ENCODE measurements around the gene C3orf33.

The C3orf33 gene

DNA sequence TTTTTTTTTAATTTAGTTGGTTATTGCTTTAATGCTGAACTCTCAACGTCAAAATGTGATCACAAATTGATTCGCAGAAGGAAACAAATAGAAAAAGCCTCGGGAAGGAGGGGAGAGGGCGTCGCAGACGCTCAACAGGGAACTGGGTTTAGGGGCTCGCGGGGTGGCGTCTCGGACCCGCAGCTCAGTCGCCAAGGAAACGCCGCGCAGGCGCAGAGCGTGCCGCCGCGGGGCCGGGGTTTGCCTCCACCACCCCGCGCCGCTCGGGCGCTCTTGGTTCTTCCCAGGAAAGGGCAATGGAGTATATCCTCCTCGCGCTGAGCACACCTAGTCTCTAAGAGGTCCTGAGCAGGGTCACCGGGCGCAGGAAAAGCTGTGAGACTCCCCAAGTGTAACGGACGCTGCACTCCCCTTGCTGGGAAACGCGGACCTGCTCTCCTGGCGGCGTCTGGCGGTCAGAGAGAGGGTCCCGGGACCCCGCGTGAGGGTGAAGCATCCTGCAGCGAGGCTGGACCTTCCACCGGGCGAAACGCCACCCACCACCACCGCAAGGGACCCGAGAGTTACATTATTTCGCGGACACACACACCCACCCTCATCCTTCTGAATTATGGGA, 62.0 kb downstream of the C3orf33 start:
- DNase-seq (ENCODE audit: insufficient read length, low spot score) (peak; percentile 28), FAIRE-seq (no peak)

DNA sequence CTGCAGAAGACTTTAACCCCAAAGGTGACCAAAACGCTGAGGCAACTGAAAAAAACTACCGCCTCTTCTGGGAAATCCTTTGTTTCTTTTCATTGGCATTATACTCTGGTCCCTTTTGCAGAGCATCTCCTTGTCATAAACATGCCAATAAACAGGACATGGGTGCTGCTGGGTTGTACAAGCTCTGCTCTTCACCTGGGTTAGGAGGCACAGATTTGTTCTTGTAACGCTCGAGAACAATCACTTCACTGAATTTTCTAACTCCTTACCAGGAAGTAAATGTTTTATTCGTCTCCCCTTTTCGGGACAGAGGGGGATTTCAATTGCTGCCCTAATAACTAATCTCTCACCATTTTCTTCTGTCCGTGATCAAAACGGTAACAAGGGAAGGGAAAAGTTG, 62.5 kb downstream of the C3orf33 start:
- DNase-seq (ENCODE audit: insufficient read length, low spot score) (no peak), FAIRE-seq (no peak)

DNA sequence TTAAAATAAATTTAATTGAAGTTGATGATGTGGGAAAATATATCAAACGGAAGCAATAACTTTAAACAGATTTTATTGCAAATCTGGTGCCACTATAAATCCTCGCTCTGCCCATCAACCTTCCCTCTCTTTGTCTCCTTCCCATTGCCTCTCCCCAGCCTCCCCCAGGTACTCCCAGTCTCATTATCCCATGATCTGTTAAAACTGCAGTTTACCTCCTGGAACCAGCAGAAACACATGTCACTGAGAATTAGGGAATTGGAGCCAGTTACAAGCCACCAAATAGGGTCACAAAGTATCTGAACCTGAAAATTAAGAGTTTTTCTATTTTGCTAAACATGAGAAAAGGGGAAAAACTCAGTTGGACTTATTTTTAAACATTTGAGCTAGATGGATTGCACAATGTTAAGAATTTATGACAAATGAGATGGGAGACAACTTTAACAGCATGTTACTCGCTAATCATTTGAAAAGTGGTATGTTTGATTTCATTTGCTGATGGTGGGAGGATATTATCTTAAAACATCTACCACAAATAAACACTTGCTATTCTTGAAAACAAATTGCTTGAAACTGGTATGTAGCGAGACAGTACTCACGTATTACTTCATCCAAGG, 63.6 kb downstream of the C3orf33 start:
- no peak for DNase-seq (ENCODE audit: insufficient read length, low spot score)
- FAIRE-seq, result no peak

DNA sequence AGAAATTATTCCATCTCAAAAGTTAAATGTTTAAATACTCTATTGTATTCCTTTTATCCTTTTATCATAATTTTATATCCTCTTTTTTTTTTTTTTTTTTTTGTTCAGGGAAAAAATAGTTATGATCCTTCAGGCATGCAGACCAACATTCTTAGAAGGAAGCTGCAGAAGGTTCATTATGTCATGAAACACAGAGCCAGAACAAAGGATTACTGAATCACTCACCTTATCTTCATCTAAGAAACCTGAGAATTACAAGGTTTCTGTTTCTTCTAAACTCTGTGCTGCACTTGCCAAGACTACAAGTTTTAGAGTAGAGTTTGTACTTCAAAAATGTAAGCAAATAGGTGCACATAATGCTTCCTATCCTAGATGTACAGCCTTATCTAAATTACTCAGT, 64.5 kb downstream of the C3orf33 start:
- no peak for FAIRE-seq
- DNase-seq (ENCODE audit: insufficient read length, low spot score), result no peak

DNA sequence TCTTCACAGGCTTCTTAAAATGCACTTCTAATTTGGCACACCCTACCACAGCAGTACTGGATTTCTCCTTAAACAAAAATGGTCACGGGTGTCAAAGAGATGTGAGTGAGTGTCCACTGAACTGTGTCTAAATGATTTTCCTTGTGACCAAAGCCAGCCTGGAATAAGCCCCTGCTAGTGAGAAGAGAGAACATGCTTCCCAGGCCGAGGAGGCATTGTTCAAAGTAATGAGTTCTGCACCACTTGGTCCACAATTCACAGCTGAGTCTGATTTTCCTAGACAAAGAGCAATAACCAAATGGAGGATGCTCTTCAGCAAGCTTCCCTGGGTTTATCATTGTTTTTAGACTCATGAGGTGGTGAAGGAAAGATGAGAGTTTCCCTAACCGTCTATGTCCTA, 65.0 kb downstream of the C3orf33 start:
- no peak for DNase-seq (ENCODE audit: insufficient read length, low spot score)
- FAIRE-seq, result no peak

DNA sequence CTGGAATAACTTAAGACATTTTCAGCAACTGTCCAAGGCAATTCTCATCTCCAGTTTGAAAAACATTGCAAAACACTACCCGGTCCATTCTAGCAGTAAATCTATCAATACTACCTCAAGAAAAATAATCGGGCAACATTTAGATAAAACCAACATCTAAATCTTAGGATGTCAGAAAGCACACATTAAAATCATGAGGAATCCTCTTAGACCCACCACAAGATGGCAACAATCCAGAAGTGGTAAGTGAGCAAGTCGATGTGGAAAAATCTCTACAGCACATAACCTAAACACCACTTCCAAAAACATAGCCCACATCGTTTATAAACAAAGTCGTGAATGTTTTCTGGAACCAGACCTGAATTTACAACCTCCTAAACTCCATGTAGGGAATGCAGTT, 66.9 kb downstream of the C3orf33 start:
- DNase-seq (ENCODE audit: insufficient read length, low spot score) (no peak), FAIRE-seq (no peak)

DNA sequence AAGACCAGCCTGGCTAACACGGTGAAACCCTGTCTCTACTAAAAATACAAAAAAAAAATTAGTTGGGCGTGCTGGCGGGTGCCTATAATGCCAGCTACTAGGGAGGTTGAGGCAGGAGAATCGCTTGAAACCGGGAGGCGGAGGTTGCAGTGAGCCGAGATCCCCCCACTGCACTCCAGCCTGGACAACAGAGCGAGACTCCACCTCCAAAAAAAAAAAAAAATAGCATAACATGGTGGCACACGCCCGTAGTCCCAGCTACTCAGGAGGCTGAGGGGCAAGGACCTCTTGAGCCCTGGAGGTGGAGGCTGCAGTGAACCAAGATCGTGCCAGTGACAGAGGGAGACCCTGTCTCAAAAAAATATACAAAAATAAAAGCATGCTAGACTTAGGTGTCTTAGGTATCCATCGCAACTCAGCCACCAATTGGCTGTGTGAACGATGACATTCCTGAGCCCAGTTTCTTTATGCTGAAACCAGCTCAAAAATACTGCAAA, 67.5 kb downstream of the C3orf33 start:
- DNase-seq (ENCODE audit: insufficient read length, low spot score) (no peak), FAIRE-seq (no peak)

DNA sequence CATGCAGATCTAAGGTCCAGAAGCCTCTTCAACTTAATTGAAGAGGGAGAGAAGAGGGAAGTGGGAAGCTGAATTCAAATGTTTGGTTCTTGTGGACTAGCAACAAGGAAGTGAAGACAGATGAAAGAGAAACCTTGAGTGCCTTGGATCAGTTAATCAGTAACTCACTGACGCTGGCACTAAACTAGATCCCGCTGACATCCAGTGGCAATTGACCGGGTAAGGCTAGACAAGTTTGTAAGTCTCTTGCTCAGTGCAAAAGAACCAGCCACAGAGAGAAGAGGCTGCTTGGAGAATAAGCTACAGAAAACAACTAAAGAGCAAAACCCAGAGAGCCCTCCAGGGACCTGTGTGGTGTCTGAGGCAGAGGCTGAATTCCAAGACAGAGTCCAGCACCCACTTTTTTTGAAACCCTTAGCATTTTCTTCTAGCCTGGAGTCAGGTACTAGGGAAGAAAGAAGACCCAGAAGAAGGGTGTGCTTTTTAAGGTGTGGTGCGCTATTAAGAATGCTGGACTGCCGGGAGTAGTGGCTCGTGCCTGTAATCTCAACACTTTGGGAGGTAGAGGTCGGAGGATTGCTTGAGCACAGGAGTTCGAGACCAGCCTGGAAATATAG, 68.1 kb downstream of the C3orf33 start:
- FAIRE-seq, result peak; percentile 93
- DNase-seq (ENCODE audit: insufficient read length, low spot score), result peak; percentile 60

DNA sequence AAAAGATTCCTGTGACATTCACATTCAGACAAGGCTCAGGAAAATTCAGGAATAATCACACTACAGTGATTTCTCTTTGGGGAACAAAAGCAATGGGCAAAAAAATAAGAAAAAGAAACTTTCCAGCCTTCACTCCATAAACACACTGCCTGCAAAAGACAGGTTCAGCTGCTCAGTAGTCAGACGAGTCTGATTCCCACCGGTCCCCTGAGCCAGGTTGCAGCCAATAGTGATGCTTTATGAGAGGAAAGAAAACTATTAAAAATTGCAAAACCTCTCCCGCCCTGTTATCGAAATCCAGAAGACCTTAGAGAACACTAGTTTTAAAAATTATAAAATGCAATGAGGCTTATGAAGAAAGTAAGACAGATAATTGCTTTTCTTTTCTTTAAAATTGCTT, 69.7 kb downstream of the C3orf33 start:
- no peak for FAIRE-seq
- no peak for DNase-seq (ENCODE audit: insufficient read length, low spot score)

DNA sequence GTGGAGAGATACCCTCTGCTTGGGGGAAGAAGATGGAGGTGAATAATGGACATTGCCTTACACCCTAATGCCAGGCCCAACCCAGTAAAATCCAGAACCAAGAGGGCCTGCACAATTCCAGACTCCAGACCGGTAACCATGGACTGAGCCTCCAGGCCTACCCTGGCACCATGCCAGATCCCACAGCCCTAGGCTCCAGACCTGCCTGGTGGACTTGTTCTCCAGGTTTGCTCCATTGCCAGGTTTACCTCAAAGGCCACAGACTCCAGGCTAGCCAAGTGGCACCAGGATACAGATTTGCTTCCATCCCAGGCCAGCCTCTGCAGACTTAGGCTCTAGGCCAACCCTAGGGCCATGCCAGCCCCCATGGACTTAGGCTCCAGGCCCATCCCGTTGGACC, 75.2 kb downstream of the C3orf33 start:
- no peak for FAIRE-seq
- DNase-seq (ENCODE audit: insufficient read length, low spot score), result no peak

DNA sequence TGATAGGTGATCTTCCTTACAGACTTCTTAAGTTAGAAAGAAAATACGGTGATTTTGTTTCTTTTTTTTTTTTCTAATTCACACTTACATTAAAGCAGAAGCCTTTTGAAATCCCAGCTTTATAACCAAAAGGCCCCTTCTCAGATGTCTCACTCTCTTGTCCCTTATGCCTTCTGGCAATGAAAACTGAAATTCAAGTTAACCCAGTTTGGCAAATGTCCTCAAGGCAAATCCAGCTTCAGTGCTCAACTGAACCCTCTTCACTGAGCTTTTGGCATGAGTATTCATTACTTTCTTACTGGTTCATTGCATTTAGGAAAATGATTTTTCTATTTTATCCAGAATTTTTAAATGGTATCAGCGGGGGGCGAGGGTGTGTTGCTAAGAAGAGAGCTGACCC, 78.2 kb downstream of the C3orf33 start:
- no peak for DNase-seq (ENCODE audit: insufficient read length, low spot score)
- no peak for FAIRE-seq

DNA sequence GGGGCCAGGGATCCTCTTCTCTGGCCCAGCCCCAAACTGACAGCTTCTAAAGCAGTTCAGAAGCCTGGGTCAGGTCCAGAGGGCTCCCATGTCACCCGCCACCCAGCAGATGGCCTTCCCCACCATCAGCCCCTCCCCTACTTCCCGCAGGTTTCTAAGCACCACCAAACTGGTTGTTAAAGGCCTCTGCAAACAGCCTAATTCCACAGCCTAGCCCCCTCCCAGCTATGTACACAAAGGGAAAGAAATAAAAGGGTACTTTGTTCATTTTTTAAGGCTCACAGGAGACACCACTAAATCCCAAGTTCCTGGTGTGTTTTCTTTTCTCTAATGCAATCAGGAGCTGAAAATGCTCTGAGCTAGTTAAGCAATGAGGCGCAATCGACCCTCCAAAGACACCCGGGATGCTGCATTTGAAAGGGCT, 91.8 kb downstream of the C3orf33 start:
- FAIRE-seq, result no peak
- DNase-seq (ENCODE audit: insufficient read length, low spot score), result no peak

Measured in GM19239 (cell line).